GM20431 (cell line): ENCODE results near the gene ST7.

Experiments
- in situ Hi-C: fragments of 300-500 bp; cut with MseI, MboI; formaldehyde crosslinking; loops from one replicate; pipeline ENCODE4 v1.15.0; 2020; ENCODE audit warnings: low sequenced_read_pairs; ENCODE audit not compliant: unreplicated experiment

ST7 gene

GRCh38 chr7:116953372-116953905 is at the start of gene ST7:
TSS of gene ST7 (plus strand) at chr7:116953501. CDS start at chr7:116953541, 40 bp downstream.
- in situ Hi-C loops: no loop called here

GRCh38 chr7:116906391-116906790 is 46.9 kb upstream of the ST7 start:
- in situ Hi-C loops: no loop called here

- in situ Hi-C loops: no loop called here
Observed at GRCh38 chr7:116910383-116910782, 42.9 kb upstream of the ST7 start.

DNA sequence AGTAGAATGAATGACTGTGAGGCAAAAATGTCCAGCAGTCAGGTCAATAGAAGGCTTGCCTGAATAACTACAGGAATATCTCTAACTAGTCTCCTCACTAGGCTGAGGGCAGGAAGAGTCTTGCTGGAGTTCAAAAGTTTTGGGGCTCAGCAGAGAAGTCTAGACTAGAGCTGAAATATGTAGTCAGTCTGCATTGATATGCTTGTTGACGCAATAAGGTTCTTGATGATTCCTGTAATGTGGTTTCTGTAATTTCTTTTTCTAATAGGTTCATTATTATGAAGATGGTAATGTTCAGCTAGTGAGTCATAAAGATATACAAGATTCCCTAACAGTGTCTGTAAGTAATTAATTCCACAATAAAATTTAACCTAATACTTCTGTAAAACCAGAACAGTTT is 41.5 kb upstream of the ST7 start:
- in situ Hi-C loops: no loop called here

GRCh38 chr7:116912269-116912909 is 40.9 kb upstream of the ST7 start:
- in situ Hi-C loops: no loop called here

GRCh38 chr7:116918704-116919103 is 34.6 kb upstream of the ST7 start:
- in situ Hi-C loops: no loop called here

- in situ Hi-C loops: no loop called here
Observed at GRCh38 chr7:116920359-116920758, 32.9 kb upstream of the ST7 start.

- in situ Hi-C loops: no loop called here
Observed at GRCh38 chr7:116922545-116922944, 30.8 kb upstream of the ST7 start.

- in situ Hi-C loops: no loop called here
Observed at GRCh38 chr7:116924741-116925140, 28.6 kb upstream of the ST7 start.

DNA sequence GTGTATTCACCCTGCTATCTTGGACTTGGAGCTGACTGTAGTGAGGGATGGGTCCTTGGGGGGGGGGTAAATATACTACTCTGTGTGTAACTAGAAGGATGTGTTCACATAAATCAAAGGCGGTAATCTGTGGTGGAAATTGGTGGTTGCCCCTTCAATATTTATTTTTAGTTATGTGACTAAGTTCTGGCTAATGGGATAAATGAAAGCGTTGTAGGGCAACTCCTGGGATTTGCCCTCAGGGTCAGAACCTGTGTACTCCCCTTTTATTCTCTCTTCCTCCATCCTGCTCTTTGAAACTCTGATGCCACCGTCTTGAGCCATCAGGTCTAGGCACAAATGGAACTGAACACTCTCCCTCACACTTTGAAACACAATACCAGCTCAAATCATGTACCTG is 24.3 kb upstream of the ST7 start:
- in situ Hi-C loops: no loop called here

DNA sequence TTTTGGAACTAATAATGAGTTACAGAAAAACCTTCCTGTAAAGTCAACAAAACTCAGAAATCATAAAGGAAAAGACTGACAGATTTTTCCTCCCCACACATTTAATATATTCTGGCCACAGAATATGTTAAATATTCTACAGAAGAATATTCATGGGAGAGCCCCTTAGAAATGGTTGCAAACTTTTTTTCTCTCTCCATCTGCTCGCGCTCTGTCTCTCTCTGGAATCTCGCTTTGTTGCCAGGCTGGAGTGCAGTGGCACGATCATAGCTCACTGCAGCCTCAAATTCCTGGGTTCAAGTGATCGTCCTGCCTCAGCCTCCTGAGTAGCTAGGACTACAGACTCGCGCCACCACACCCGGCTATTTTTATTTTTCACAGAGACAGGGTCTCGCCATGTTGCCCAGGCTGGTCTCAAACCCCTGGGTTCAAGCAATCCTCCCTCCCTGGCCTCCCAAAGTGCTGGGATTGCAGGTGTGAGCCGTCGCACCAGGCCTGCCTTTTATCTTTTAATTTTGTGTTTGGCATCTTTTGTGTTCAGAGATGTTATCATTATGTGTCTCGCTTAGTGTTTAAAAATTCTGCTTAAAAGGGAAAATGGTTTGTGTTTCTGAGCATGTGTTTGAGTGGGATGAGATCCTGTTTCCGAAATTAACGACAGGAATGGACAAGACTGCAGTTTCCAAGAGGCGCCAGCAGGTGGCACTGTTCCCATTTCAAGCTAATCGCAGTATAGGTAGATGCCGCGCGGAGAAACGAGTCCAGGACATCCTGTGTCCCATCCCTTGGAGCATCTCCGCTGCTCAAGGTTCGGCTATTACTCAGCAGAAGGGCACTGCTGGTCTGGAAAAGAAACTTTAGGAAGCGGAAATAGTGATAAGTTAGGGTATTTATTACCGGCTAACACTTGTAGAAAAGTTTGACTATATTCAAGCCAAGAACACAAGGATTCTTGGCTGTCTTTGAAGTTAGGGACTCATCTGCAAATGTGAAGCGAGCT is 23.1 kb upstream of the ST7 start:
- in situ Hi-C loops: loop anchor here (10.0 kb wide), 1 partner anchor 195 kb away; no protein-coding TSS in a partner anchor

- in situ Hi-C loops: loop anchor here (10.0 kb wide), 1 partner anchor 192 kb away; no protein-coding TSS in a partner anchor
Observed at GRCh38 chr7:116932566-116932965, 20.7 kb upstream of the ST7 start.

DNA sequence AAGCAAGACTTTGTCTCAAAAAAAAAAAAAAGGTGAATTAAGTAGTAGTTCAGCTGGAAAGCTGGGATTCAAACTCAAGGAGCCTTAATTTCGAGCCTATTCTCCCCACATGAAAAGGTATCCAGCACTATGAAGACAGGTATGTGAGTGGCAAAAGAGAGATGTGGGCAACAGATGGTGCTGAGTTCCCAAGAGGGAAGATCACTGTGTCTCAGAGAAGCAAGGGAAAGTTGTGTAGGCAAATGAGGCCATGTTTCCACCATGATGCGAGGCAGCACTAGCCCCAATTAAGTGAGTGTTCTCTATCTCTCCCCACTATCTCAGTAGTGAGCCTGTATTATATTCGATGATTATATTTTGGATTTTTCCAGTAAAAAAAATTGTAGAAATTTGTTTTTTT is 19.8 kb upstream of the ST7 start:
- in situ Hi-C loops: loop anchor here (10.0 kb wide), 1 partner anchor 191 kb away; no protein-coding TSS in a partner anchor

- in situ Hi-C loops: loop anchor here (10.0 kb wide), 1 partner anchor 190 kb away; no protein-coding TSS in a partner anchor
Observed at GRCh38 chr7:116934580-116934979, 18.7 kb upstream of the ST7 start.

- in situ Hi-C loops: loop anchor here (10.0 kb wide), 1 partner anchor 188 kb away; no protein-coding TSS in a partner anchor
Observed at GRCh38 chr7:116936844-116937243, 16.5 kb upstream of the ST7 start.

DNA sequence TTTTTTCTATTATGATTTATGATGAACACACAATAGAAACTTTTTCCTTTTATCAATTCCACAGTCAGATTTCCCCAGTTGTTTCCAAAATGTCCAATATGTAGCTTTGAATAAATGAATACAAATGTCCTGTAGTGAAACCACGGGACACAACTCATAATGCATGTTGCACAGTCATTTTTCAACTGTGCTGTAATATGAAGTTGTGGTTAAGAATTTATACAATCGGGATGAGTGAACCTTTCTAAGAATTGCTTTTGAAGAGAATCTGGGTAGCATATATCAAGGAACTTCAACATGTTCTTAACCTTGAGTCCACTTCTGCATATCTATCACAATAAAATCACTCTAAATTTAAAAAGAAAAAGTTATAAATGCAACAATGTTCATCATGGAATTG is 14.6 kb upstream of the ST7 start:
- in situ Hi-C loops: loop anchor here (10.0 kb wide), 1 partner anchor 186 kb away; no protein-coding TSS in a partner anchor

DNA sequence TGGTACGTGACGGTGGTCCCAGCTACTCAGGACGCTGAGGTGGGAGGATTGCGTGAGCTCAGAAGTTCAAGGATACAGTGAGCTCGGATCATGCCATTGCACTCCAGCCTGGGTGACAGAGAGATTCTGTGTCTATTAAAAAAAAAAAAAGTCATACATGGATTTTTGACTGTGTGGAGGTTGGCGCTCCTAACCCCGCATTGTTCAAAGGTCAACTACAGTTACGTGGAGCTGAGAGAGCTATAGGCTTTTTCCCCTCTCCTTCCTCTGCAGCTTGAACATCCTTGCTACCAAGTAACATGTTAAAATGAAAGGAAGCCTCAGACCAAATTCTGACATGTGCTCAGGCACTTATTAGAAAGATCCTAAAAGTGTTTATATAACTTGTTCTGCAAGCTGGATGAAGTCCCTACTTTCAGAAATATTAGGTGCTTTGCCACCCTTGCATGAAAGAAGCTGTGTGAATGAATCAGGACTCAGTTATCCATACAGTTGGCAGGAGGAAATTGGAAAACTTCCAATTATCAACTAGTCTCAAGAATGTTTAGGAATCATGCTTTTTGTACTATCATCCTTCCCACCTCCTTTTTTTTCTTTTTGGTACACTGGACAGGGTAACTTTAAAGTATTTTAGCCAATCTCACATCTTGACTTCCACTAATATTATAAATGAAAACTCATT is 12.5 kb upstream of the ST7 start:
- in situ Hi-C loops: no loop called here

- in situ Hi-C loops: no loop called here
Observed at GRCh38 chr7:116942504-116942903, 10.8 kb upstream of the ST7 start.

DNA sequence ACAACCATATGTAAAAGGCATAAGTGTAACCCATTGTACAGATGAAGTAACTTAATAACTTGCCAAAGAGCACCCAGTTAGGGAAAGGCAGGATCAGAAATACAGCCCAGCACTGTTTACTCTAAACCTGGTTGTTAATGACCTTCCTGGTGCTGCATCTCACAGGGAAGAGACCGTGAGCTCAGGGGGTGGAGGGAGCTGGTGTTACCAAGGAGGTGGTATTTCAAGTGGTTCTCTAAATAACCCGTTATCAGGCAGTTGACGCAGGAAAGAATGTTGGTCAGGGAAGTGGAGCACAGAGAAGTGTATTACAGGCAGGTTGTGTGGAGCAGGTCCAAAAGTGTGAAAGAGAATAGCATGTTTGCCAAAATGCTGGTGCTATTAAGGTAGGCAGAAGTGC is 4.4 kb upstream of the ST7 start:
- in situ Hi-C loops: no loop called here
